H1 (cell line): Measurements from ENCODE around the gene KLHL3. TPM values are rescaled to one million over a fixed set of nuclear protein-coding genes. Genes with fewer than 3 reads are reported as not detected.
A peak's percentile ranks its signal among the peaks of the same experiment; 100 is the strongest.

ENCODE experiments used
- BACH1 ChIP-seq: IDR thresholded peaks from 2 replicates; pipeline ENCODE4 v1.6.1; 2012; ENCODE audit warnings: low read length, improper control_type of control experiment
- CBX5 ChIP-seq: fragments of 300-800, 300-1000 bp; sonication (generic); IDR thresholded peaks from 2 replicates; pipeline ENCODE4 v1.7.1; 2016; ENCODE audit warnings: antibody characterized with exemption, low read length, low read depth
- CHD1 ChIP-seq: IDR thresholded peaks from 2 replicates; pipeline ENCODE4 v1.6.1; 2012; ENCODE audit warnings: low read depth, low read length, improper control_type of control experiment
- CREB1 ChIP-seq: IDR thresholded peaks from 2 replicates; pipeline ENCODE4 v1.6.1; 2012; ENCODE audit warnings: inconsistent platforms
- GABPA ChIP-seq: IDR thresholded peaks from 2 replicates; pipeline ENCODE4 v1.6.1; 2011; ENCODE audit warnings: mild to moderate bottlenecking, low read length, moderate library complexity, borderline replicate concordance; ENCODE audit not compliant: insufficient read depth
- GTF2F1 ChIP-seq: IDR thresholded peaks from 2 replicates; pipeline ENCODE4 v1.6.1; 2012; ENCODE audit warnings: low read depth, low read length, improper control_type of control experiment, borderline replicate concordance
- PHF8 ChIP-seq: fragments of 200-600 bp; sonication (generic); conservative IDR thresholded peaks from 2 replicates; pipeline ENCODE4 v1.7.1; 2012; ENCODE audit warnings: low read depth, mild to moderate bottlenecking, inconsistent platforms, low read length, moderate library complexity
- RAD21 ChIP-seq, 2 experiments: IDR thresholded peaks in 1 of 2; conservative IDR thresholded peaks in 1 of 2; 2 replicates each; pipeline ENCODE4 v1.6.1; 2011; ENCODE audit warnings: low read depth in 2 of 2, low read length in 2 of 2, improper control_type of control experiment in 1 of 2, inconsistent platforms in 1 of 2, mild to moderate bottlenecking in 1 of 2, moderate library complexity in 1 of 2
- SIRT6 ChIP-seq: IDR thresholded peaks from one replicate; pipeline ENCODE4 v1.7.1; 2012; ENCODE audit warnings: low read length, inconsistent platforms
- SP4 ChIP-seq: IDR thresholded peaks from 2 replicates; pipeline ENCODE4 v1.6.1; 2012; ENCODE audit warnings: low read length, inconsistent platforms
- SRF ChIP-seq: IDR thresholded peaks from 2 replicates; pipeline ENCODE4 v1.6.1; 2011; ENCODE audit warnings: mild to moderate bottlenecking, low read depth, low read length, moderate library complexity
- polyA plus RNA-seq, 7 experiments: library from polyadenylated mRNA; depleted of rRNA in 3 of 7; stranded (reverse) in 5 of 7; unstranded in 2 of 7; fragments of >200 nt in 5 of 7; fragments of 200-250 nt in 2 of 7; gene quantifications; 1 replicate in 5 of 7; 2 replicates in 1 of 7; 4 replicates in 1 of 7; pipeline versions ENCODE4 v1.2.1 to v1.2.3, GENCODE V29; 2011 to 2013; ENCODE audit warnings: missing spikeins in 2 of 7, mixed read lengths in 2 of 7
- total RNA-seq: library from RNA; stranded (reverse); fragmentation: NEBNext Ultra II Directional; extraction: Animal tissue kit (Norgen Biotek cat#: 25700); gene quantifications from 2 replicates; pipeline ENCODE4 v1.2.1, GENCODE V29; 2021

Gene KLHL3
- total and polyA plus RNA-seq, 2 of the 8 experiments (the other 6 are each of a cell fraction or from before 2014, with no cell fraction given) = 7.4 to 13.7 TPM

DNA sequence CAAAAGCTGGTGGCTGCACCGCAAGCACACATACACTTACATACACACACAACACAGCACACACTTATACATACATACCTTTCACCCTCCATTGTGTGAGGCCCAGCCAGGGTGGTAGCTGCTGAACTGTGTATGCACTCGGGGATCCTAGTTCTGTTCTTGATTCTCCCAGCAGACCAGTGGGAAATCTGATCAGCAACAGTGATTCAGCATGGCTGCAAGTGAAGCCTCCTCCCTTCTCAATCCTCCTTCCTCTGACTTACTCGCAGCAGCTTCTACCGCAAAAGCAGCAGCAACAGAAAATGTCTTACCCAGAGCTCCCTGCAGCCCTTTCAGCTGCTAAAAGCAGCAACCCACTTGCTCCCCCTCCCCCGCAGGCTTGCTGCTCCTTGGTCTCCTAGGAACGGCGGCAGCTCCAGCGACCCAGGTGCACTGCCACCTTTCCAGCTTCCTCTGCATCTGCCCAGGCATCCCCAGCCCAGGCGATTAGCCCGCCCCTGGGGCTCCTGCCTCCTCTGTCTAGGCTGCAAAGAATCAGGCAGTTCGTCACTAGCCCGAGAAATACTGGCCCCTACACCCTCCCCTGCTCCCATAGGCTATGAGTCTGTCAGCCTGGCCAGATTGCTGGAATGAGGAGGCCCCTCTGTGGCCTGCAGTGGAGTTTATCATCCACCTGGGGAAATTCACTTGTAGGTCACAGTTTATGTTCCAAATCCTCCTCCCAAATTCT is at the start of gene KLHL3 (continued):
- peak; percentile 76 to 79 for TF ChIP-seq RAD21 (IDR thresholded peaks at IDR 0.05 in 1 of 2, conservative IDR thresholded peaks at IDR 0.05 in 1 of 2; ENCODE audit: low read depth in 2 of 2, low read length in 2 of 2)
- no peak for TF ChIP-seq CHD1
- 0 out of 2 replicates have a peak, but pooled peaks have one; percentile 19 for TF ChIP-seq BACH1
- no peak for TF ChIP-seq SRF
- no peak for TF ChIP-seq SP4
- TF ChIP-seq GABPA = no peak
- peak; percentile 21; the same call in 1 of the 2 replicates for TF ChIP-seq CREB1
- TF ChIP-seq PHF8 = 0 out of 2 replicates have a peak, but pooled peaks have one; percentile 41
- no peak for TF ChIP-seq SIRT6
- TF ChIP-seq CBX5 = no peak
- 0 out of 2 replicates have a peak, but pooled peaks have one; percentile 58 for TF ChIP-seq GTF2F1
